NCI-H345 treated with DMSO at 0.1 percent for 48 hours (cell line): ENCODE results near the gene FOXO1.
"Not testable (repeated sequence)": the region's sequence is repeated elsewhere in the genome, so short reads cannot be mapped to it uniquely, and the experiment has no call there.

ENCODE experiments used
- DNase-seq: peaks from one replicate; lab custom pipeline; 2025; ENCODE audit not compliant: unreplicated experiment; lab: John Stamatoyannopoulos, UW

The FOXO1 gene

GRCh38 chr13:40666045-40666932, at the start of gene FOXO1:
TSS of gene FOXO1 (minus strand) at chr13:40666641. CDS start at chr13:40666212, 429 bp downstream.
- peak; percentile 37 for DNase-seq

GRCh38 chr13:40714433-40714832, 48.0 kb upstream of the FOXO1 start:
- not testable (repeated sequence) for DNase-seq

- DNase-seq: no peak
Measured at GRCh38 chr13:40706439-40706838, 40.0 kb upstream of the FOXO1 start.

- no peak for DNase-seq
Measured at GRCh38 chr13:40697711-40698110, 31.3 kb upstream of the FOXO1 start.

- no peak for DNase-seq
Measured at GRCh38 chr13:40694426-40694825, 28.0 kb upstream of the FOXO1 start.

GRCh38 chr13:40692946-40693345, 26.5 kb upstream of the FOXO1 start:
- DNase-seq: no peak

- no peak for DNase-seq
Measured at GRCh38 chr13:40688781-40689180, 22.3 kb upstream of the FOXO1 start.

GRCh38 chr13:40682449-40683240, 16.2 kb upstream of the FOXO1 start:
- peak; percentile 15 for DNase-seq

GRCh38 chr13:40681341-40682146, 15.1 kb upstream of the FOXO1 start:
- no peak for DNase-seq

GRCh38 chr13:40680659-40681323, 14.3 kb upstream of the FOXO1 start:
- no peak for DNase-seq

- DNase-seq: no peak
Measured at GRCh38 chr13:40679480-40679985, 13.1 kb upstream of the FOXO1 start.

GRCh38 chr13:40677064-40677463, 10.6 kb upstream of the FOXO1 start:
- DNase-seq: no peak

GRCh38 chr13:40676007-40676406, 9.6 kb upstream of the FOXO1 start:
- no peak for DNase-seq

- DNase-seq: no peak
Measured at GRCh38 chr13:40673414-40673813, 7.0 kb upstream of the FOXO1 start.

GRCh38 chr13:40672765-40673397, 6.4 kb upstream of the FOXO1 start:
- no peak for DNase-seq

GRCh38 chr13:40671956-40672764, 5.7 kb upstream of the FOXO1 start:
- peak; percentile 10 for DNase-seq

- no peak for DNase-seq
Measured at GRCh38 chr13:40670307-40670706, 3.9 kb upstream of the FOXO1 start.

- no peak for DNase-seq
Measured at GRCh38 chr13:40668335-40668734, 1.9 kb upstream of the FOXO1 start.

GRCh38 chr13:40667622-40667978, 1.2 kb upstream of the FOXO1 start:
- DNase-seq: no peak
